Testis (tissue), 2 donors: ENCODE measurements around the gene MCF2L.

ENCODE experiments used
- POLR2A ChIP-seq: fragments of 450-650 bp; IDR thresholded peaks from one replicate; pipeline ENCODE4 v1.6.1; 2017; ENCODE audit warnings: antibody characterized with exemption, mild to moderate bottlenecking, moderate library complexity
- TF ChIP-seq, protein P1 (sequence below), 3 experiments: fragments of 450-650 bp in 2 of 3; fragments of 200-600 bp in 1 of 3; sonication (generic) in 1 of 3; IDR thresholded peaks; one replicate each; pipeline ENCODE4 v1.5.1; 2016 to 2019; ENCODE audit warnings: antibody characterized with exemption in 3 of 3, mild to moderate bottlenecking in 2 of 3, moderate library complexity in 1 of 3

DNA sequence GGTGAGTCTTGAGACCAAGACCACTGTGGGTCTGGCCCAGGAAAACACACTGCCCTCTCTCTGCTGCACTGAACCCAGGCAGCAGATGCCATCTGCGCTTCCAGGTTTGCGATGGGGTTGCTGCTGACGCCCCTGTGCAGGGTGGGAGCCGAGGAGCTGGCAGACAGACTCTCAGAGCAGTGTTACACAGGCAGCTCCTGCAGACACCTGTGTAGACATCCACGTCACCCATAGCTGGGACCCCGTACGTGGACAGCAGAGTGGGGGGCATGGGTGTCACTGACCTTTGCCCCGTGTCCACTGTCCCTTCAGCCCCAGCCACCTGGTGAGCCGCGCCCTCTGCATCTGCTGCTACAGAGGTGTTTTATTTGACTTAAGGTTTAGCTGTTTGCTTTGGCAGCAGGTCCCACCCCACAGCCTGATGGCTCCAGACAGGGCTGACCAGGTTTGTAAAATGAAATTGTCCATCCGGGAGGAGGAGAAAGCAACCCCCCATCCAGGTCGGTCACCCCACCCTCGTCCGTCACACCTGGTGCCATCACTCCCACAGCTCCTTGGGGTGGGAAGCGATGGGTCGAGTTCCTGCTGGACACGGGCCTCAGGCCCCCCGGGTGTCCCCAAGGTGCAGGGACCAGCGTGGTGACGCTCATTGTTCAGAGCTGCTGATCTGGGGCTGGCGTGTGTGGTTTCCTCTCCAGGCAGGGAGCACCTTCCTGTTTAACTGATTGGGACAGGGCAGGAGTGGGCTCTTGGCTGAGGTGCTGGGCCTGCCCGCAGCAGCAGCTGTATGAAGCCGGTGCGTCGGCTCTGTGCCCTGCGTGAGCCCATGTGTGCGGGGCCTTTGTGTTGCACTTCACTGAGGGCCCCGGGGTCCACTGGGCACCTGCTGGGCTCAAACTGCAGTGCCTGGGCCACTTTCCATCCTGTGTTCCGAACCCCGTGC is 28.4 kb downstream of the MCF2L start:
- TF ChIP-seq, protein P1, sequence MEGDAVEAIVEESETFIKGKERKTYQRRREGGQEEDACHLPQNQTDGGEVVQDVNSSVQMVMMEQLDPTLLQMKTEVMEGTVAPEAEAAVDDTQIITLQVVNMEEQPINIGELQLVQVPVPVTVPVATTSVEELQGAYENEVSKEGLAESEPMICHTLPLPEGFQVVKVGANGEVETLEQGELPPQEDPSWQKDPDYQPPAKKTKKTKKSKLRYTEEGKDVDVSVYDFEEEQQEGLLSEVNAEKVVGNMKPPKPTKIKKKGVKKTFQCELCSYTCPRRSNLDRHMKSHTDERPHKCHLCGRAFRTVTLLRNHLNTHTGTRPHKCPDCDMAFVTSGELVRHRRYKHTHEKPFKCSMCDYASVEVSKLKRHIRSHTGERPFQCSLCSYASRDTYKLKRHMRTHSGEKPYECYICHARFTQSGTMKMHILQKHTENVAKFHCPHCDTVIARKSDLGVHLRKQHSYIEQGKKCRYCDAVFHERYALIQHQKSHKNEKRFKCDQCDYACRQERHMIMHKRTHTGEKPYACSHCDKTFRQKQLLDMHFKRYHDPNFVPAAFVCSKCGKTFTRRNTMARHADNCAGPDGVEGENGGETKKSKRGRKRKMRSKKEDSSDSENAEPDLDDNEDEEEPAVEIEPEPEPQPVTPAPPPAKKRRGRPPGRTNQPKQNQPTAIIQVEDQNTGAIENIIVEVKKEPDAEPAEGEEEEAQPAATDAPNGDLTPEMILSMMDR (IDR thresholded peaks at IDR 0.05): no peak
- no peak for TF ChIP-seq POLR2A
